Esophagus muscularis mucosa (tissue), 4 donors: ENCODE data around the gene TPM2. TPM values are rescaled to one million over a fixed set of nuclear protein-coding genes. Genes with fewer than 3 reads are reported as not detected.
A peak's percentile ranks its signal among the peaks of the same experiment; 100 is the strongest.

Source experiments
- DNase-seq: peaks from one replicate; pipeline ENCODE4 v3.0.0-alpha.2; 2017; ENCODE audit errors: extremely low spot score
- H3K27ac ChIP-seq, 4 donors: fragments of 200-600 bp; sonication (generic); replicated peaks in 1 of 4; 1 replicate in 3 of 4; 2 replicates in 1 of 4; pipeline ENCODE4 v1.5.1; 2016 to 2019; ENCODE audit warnings: mild to moderate bottlenecking in 1 of 4
- H3K27me3 ChIP-seq, 4 donors: fragments of 200-600 bp; sonication (generic); one replicate each; pipeline versions ENCODE4 v1.5.1 to v1.6.0; 2016 to 2019
- H3K36me3 ChIP-seq, 4 donors: fragments of 200-600 bp; sonication (generic); one replicate each; pipeline ENCODE4 v1.5.1; 2016 to 2019
- H3K4me1 ChIP-seq, 4 donors: fragments of 200-600 bp; sonication (generic); one replicate each; pipeline ENCODE4 v1.5.1; 2016 to 2019
- H3K4me3 ChIP-seq, 4 donors: fragments of 200-600 bp; sonication (generic); 1 replicate in 2 of 4; 2 replicates in 2 of 4; pipeline ENCODE4 v1.5.1; 2016 to 2019; ENCODE audit warnings: mild to moderate bottlenecking in 4 of 4, moderate library complexity in 1 of 4
- H3K9me3 ChIP-seq, 4 donors: fragments of 200-600 bp; sonication (generic); 1 replicate in 3 of 4; 2 replicates in 1 of 4; pipeline ENCODE4 v1.5.1; 2016 to 2019
- CTCF ChIP-seq, 3 experiments: fragments of 200-600 bp in 2 of 3; fragments of 450-650 bp in 1 of 3; sonication (generic) in 2 of 3; IDR thresholded peaks; one replicate each; pipeline ENCODE4 v1.5.1; 2017 to 2019; ENCODE audit warnings: antibody characterized with exemption in 3 of 3, mild to moderate bottlenecking in 2 of 3, moderate library complexity in 1 of 3
- EP300 ChIP-seq: sonication (generic); formaldehyde crosslinking; IDR thresholded peaks from one replicate; pipeline ENCODE4 v1.6.1; 2017; ENCODE audit warnings: antibody characterized with exemption
- POLR2A ChIP-seq: fragments of 450-650 bp; IDR thresholded peaks from one replicate; pipeline ENCODE4 v1.6.1; 2017; ENCODE audit warnings: antibody characterized with exemption, moderate library complexity, mild to moderate bottlenecking, low read depth
- POLR2AphosphoS5 ChIP-seq, 2 donors: sonication (generic); formaldehyde crosslinking; IDR thresholded peaks; one replicate each; pipeline ENCODE4 v1.6.1; 2017; ENCODE audit warnings: antibody characterized with exemption in 2 of 2
- WGBS: methylation state at CpG from one replicate; pipeline ENCODE4 v1.1.5; 2018; 5-methylcytosine and 5-hydroxymethylcytosine counted together
- intact Hi-C: fragments of 100-400 bp; cut with DNase I; formaldehyde crosslinking; loops from one replicate; pipeline ENCODE4 v1.15.1; 2023
- total RNA-seq, 4 donors: library from RNA; depleted of rRNA; stranded (reverse); fragments of >200 nt; gene quantifications; one replicate each; pipeline versions ENCODE4 v1.1.0 to v1.2.1, GENCODE V29; 2016

The TPM2 gene
- total RNA-seq, 4 donors from 2014 or later = 8,856 to 14,576 (median 12,022) TPM

DNA sequence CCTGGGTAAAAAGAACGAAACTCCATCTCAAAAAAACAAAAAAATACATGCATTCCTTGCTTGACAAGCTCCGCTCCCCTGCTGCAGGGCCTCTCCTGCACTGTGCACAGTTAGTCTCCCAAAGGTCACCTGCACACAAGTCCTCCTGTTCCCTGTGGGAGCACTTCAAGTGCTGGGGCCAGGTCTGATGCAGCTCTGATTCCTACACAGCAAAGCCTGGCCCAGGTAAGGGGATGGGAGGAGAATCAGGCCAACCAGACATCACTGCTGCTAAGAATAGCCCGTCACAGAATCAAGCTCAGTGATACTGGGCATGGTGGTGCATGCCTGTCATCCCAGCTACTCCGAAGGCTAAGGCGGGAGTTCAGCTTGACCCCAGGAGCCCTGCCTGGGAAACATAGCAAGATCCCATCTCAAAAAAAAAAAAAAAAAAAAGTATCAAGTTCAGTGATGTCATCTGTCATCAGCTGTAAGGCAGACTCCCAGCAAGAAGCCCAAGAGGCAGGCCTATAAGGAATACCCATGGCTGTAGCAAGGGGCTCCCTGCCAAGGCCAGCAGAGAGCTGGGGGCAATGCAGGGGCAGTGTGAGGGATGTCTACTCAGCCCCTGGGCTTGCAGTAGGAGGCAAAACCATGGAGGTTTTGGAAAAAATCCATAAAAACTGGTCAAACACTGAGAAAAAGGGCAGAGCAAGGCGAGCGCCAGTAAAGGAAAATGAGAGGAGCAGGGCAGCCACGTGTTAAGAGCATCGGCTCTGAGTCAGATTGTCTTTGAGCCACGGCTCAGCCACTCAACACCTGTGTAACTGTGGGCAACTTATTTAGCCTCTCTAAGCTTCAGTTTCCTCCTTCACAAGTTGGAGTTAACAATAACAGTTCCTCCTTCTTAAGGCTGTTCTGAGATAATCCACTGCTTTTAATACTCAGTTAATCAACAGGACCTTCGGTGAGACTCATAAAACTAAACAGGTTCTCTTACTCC lies 3.2 kb downstream of the TPM2 start:
- H3K36me3 ChIP-seq = peaks cover 46 to 70% (median 64%) of the 10 kb centered on the region in 4 donors
- no peak for TF ChIP-seq EP300
- peak in 1 of 2 donors; percentile 37 for TF ChIP-seq POLR2AphosphoS5 (IDR thresholded peaks at IDR 0.05)
- H3K4me3 ChIP-seq = peak overlapping the region; percentile 72 to 90 (median 86)
- no peak for DNase-seq
- H3K27ac ChIP-seq = peak overlapping the region; percentile 95 to 98 (median 96)
- H3K9me3 ChIP-seq = no peaks in the 10 kb centered on the region
- 40% methylated on average over 11 of the region's 11 CpGs for WGBS
- H3K27me3 ChIP-seq = no peaks in the 10 kb centered on the region
- peaks cover 27 to 64% (median 50%) of the 10 kb centered on the region in 4 donors for H3K4me1 ChIP-seq
- intact Hi-C loops = no loop called here

DNA sequence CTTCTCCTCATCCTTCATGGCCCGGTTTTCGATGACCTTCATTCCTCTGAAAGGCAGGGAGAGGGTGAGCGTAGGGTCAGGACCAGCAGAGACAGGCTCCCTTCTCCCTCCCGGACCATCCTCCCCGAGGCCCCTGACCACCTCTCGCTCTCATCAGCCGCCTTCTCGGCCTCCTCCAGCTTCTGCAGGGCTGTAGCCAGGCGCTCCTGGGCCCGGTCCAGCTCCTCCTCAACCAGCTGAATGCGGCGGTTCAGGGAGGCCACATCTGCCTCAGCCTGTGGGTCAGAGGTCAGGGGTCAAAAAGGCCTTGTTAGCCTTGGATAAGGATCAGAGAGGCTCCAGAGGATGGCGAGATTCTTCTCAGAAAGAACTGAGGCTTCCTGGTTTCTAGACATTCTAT lies 4.2 kb downstream of the TPM2 start:
- peaks cover 27 to 69% (median 50%) of the 10 kb centered on the region in 4 donors for H3K4me1 ChIP-seq
- H3K27me3 ChIP-seq = no peaks in the 10 kb centered on the region
- H3K27ac ChIP-seq = peak overlapping the region; percentile 95 to 98 (median 96)
- no peak for DNase-seq
- 65% methylated on average over 7 of the region's 13 CpGs for WGBS
- peaks cover 46 to 70% (median 64%) of the 10 kb centered on the region in 4 donors for H3K36me3 ChIP-seq
- H3K9me3 ChIP-seq = no peaks in the 10 kb centered on the region
- TF ChIP-seq POLR2AphosphoS5 (IDR thresholded peaks at IDR 0.05) (peak in 1 of 2 donors; percentile 8), CTCF (IDR thresholded peaks at IDR 0.05) (no peak), EP300 (no peak)
- intact Hi-C loops = no loop called here
- H3K4me3 ChIP-seq = peak overlapping the region; percentile 72 to 90 (median 86)

DNA sequence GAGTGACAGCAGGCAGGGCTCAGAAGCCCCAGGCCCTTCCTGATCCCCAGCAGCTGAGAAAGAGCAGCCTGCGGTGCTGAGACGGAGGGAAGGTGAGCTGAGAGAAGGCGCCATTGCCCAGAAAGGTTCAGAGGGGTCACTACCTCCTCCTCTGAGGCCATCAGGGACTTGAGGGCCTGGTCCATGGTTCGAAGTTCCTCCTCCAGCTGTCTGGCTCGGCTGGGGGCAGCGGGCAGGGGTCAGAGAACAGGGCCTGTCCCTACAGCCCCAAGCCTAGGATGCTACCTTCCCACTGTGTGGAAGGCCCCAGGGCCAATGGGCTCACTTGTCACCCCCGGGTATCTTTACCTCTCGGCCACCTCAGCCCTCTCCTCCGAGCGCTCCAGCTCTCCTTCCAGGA lies 4.8 kb downstream of the TPM2 start:
- Histone ChIP-seq H3K27me3 (no peaks in the 10 kb centered on the region), H3K9me3 (no peaks in the 10 kb centered on the region), H3K4me1 (peaks cover 27 to 71% (median 47%) of the 10 kb centered on the region in 4 donors), H3K4me3 (peak overlapping the region; percentile 72 to 90 (median 86)), H3K36me3 (peaks cover 46 to 70% (median 64%) of the 10 kb centered on the region in 4 donors), H3K27ac (peak overlapping the region; percentile 95 to 98 (median 96))
- TF ChIP-seq CTCF (IDR thresholded peaks at IDR 0.05) = no peak
- peak in 1 of 2 donors; percentile 48 for TF ChIP-seq POLR2AphosphoS5 (IDR thresholded peaks at IDR 0.05)
- DNase-seq = no peak
- 60% methylated on average over 1 of the region's 10 CpGs for WGBS
- intact Hi-C loops = no loop called here

DNA sequence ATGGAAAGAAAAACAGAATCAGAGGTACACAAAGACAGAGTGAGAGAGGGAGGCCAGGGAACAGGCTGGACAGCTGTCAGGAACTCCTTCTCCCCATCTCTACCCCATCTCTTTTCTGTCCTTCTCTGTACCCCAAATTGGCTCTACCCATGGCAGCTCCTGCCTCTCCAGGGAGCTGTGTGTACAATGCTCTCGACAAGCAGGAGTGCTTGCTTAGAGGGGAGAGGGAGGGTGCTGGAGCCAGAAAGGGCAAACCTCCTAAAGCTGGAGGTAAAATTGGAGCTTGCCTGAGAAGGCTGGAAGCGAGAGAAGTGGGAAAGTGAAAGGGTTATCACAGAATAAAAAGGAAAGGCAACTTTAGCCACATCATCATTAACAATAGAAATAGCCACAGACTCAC lies 6.4 kb downstream of the TPM2 start:
- no peaks in the 10 kb centered on the region for H3K9me3 ChIP-seq
- H3K4me1 ChIP-seq = peaks cover 22 to 63% (median 44%) of the 10 kb centered on the region in 4 donors
- peaks cover 46 to 68% (median 58%) of the 10 kb centered on the region in 4 donors for H3K36me3 ChIP-seq
- DNase-seq = no peak
- H3K4me3 ChIP-seq = peak overlapping the region; percentile 72 to 90 (median 86)
- H3K27me3 ChIP-seq = no peaks in the 10 kb centered on the region
- TF ChIP-seq CTCF (IDR thresholded peaks at IDR 0.05) (no peak), POLR2AphosphoS5 (IDR thresholded peaks at IDR 0.05) (no peak), POLR2A (no peak), EP300 (no peak)
- peak overlapping the region; percentile 95 to 98 (median 96) for H3K27ac ChIP-seq
- intact Hi-C loops = no loop called here
- 40% methylated on average over 2 of the region's 2 CpGs for WGBS

- no peak for DNase-seq
- Histone ChIP-seq H3K27ac (peak overlapping the region; percentile 95 to 98 (median 96)), H3K9me3 (no peaks in the 10 kb centered on the region), H3K27me3 (no peaks in the 10 kb centered on the region), H3K4me1 (peaks cover 22 to 63% (median 42%) of the 10 kb centered on the region in 4 donors), H3K36me3 (peaks cover 46 to 62% (median 52%) of the 10 kb centered on the region in 4 donors), H3K4me3 (peak overlapping the region; percentile 72 to 90 (median 86))
- TF ChIP-seq CTCF (IDR thresholded peaks at IDR 0.05) = no peak
- TF ChIP-seq POLR2A = peak; percentile 7
- no peak for TF ChIP-seq EP300
- peak in 1 of 2 donors; percentile 19 for TF ChIP-seq POLR2AphosphoS5 (IDR thresholded peaks at IDR 0.05)
- 53% methylated on average over 9 of the region's 10 CpGs for WGBS
- intact Hi-C loops = no loop called here
Measured at GRCh38 chr9:35682520-35683315, 7.0 kb downstream of the TPM2 start.
